ENCODE results near the gene UFD1. TPM values are rescaled to one million over a fixed set of nuclear protein-coding genes. Genes with fewer than 3 reads are reported as not detected.

The UFD1 gene
- total RNA-seq, 4 donors from 2014 or later = 4.9 to 57.2 (median 36.8) TPM

DNA sequence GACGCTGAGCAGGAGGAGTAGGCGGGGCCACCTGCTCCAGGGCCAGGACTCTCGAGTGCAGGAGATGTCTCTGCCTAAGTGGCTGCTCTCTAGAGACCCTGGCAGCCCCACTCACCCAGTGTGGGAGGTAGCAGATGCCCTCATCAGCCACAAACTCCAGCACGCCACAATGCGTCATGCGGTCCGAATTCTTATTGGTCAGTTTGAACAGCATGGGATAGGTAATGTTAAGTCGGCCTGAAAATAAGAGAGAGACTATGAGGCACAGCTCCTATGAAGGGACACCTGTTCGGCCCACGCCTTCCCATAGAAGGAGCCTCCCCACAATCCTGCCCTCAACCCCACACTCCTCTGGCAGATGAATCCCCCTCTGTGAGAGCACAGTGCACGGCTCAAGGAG lies 7.4 kb downstream of the UFD1 start:
- no peak overlapping the region for H3K4me3 ChIP-seq
- peaks cover 0 to 46% (median 21%) of the 10 kb centered on the region in 4 donors for H3K36me3 ChIP-seq
- WGBS, 2 donors (ENCODE audit: low coverage in 1 of 2) = 93% methylated on average over 11 of the region's 11 CpGs; no CpG with 5 or more reads in 1 of the 2 donors
- in situ Hi-C loops (cut with MboI; ENCODE audit: low pct_ligation_motif_present in 1 of 4, low pct_unique_long_range_greater_than_20kb in 1 of 4, low sequenced_read_pairs in 3 of 4) = no loop called here
- TF ChIP-seq POLR2AphosphoS5 (IDR thresholded peaks at IDR 0.05) (no peak), POLR2A (IDR thresholded peaks at IDR 0.05) (no peak), EP300 (IDR thresholded peaks at IDR 0.05; ENCODE audit: low read depth) (no peak)
- TF ChIP-seq, protein P1, sequence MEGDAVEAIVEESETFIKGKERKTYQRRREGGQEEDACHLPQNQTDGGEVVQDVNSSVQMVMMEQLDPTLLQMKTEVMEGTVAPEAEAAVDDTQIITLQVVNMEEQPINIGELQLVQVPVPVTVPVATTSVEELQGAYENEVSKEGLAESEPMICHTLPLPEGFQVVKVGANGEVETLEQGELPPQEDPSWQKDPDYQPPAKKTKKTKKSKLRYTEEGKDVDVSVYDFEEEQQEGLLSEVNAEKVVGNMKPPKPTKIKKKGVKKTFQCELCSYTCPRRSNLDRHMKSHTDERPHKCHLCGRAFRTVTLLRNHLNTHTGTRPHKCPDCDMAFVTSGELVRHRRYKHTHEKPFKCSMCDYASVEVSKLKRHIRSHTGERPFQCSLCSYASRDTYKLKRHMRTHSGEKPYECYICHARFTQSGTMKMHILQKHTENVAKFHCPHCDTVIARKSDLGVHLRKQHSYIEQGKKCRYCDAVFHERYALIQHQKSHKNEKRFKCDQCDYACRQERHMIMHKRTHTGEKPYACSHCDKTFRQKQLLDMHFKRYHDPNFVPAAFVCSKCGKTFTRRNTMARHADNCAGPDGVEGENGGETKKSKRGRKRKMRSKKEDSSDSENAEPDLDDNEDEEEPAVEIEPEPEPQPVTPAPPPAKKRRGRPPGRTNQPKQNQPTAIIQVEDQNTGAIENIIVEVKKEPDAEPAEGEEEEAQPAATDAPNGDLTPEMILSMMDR (IDR thresholded peaks at IDR 0.05) = no peak
- H3K9me3 ChIP-seq = no peaks in the 10 kb centered on the region
- no peak overlapping the region for H3K27ac ChIP-seq
- DNase-seq = no peak
- intact Hi-C loops (cut with DNase I; ENCODE audit: low total_unique reads) = no loop called here
- no peaks in the 10 kb centered on the region for H3K4me1 ChIP-seq
- no peaks in the 10 kb centered on the region for H3K27me3 ChIP-seq

DNA sequence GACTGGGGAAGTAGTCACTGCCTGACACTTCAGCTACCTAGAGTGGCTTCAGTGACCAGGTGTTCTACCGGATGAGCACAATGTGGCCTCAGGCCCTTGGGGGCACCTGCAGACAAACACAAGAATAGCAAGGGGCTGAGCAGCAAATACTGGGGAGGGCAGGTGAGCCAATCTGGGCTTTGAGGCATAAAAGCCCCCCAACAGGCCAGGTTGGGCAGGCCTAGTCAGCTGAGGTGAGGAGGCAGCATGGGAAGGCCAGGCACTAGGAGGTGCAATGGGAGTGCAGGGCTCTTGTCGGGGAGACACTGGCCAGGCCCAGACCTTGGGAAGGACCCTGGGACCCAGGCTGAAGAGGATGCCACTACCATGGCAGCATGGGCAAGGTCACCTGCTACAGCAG lies 9.0 kb downstream of the UFD1 start:
- H3K27ac ChIP-seq = no peak overlapping the region
- H3K4me3 ChIP-seq = no peak overlapping the region
- no peaks in the 10 kb centered on the region for H3K9me3 ChIP-seq
- H3K27me3 ChIP-seq = no peaks in the 10 kb centered on the region
- 79 to 100% methylated on average over 1 to 2 of the region's 2 CpGs for WGBS, 2 donors (ENCODE audit: low coverage in 1 of 2)
- in situ Hi-C loops (cut with MboI; ENCODE audit: low pct_ligation_motif_present in 1 of 4, low pct_unique_long_range_greater_than_20kb in 1 of 4, low sequenced_read_pairs in 3 of 4) = no loop called here
- no peak for DNase-seq
- H3K4me1 ChIP-seq = no peaks in the 10 kb centered on the region
- intact Hi-C loops (cut with DNase I; ENCODE audit: low total_unique reads) = no loop called here
- peaks cover 0 to 61% (median 29%) of the 10 kb centered on the region in 4 donors for H3K36me3 ChIP-seq
- TF ChIP-seq POLR2AphosphoS5 (IDR thresholded peaks at IDR 0.05) = no peak
- no peak for TF ChIP-seq POLR2A (IDR thresholded peaks at IDR 0.05)
- TF ChIP-seq, protein P1 (IDR thresholded peaks at IDR 0.05) = no peak
- TF ChIP-seq EP300 (IDR thresholded peaks at IDR 0.05; ENCODE audit: low read depth) = no peak

DNA sequence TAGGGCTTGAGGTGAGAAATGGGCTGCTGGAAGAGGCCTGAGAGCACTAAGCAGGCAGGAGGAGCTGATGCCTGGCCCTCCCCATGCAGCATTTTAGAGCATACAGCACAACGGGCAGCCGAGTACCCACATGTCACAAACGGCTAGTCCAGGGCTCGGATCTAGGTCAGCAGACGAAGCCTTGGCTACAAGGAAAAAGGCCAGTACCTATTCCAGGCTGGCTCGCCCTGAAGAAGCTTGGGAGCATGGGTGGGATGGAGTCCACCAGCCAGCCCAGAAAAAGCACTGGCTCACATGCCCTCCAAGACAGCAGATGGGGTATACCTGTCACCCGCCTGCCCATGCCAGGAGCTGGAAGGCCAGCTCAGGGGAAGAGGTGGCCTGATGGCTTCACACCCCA lies 9.6 kb downstream of the UFD1 start:
- 94% methylated on average over 7 of the region's 7 CpGs; no CpG with 5 or more reads in 1 of the 2 donors for WGBS, 2 donors (ENCODE audit: low coverage in 1 of 2)
- in situ Hi-C loops (cut with MboI; ENCODE audit: low pct_ligation_motif_present in 1 of 4, low pct_unique_long_range_greater_than_20kb in 1 of 4, low sequenced_read_pairs in 3 of 4) = loop anchor here in 1 of 4 donors (10.0 kb wide), 1 partner anchor 65 kb away; no protein-coding TSS in a partner anchor
- peaks cover 0 to 67% (median 32%) of the 10 kb centered on the region in 4 donors for H3K36me3 ChIP-seq

DNA sequence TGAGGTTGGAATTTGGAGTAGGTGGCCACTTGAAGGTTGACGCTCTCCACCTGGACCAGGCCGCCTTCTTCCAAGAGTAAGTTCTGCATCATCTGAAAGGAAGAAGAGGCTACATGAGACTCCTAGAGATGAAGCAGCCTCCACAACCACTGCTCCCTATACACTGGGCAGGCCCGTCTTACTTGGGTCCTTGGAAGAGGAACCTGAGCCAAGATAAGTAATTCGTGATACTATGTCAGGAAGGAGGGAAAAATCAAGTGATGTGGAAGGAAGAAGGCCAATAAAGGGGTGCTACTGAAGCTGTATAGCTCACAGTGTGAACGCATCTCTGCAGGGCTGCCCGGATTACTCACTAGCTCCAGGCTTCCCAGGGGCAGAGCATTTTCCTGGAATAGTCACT lies 11.1 kb downstream of the UFD1 start:
- in situ Hi-C loops (cut with MboI; ENCODE audit: low pct_ligation_motif_present in 1 of 4, low pct_unique_long_range_greater_than_20kb in 1 of 4, low sequenced_read_pairs in 3 of 4) = loop anchor here in 1 of 4 donors (10.0 kb wide), 1 partner anchor 63 kb away; no protein-coding TSS in a partner anchor
- intact Hi-C loops (cut with DNase I; ENCODE audit: low total_unique reads) = no loop called here
- TF ChIP-seq EP300 (IDR thresholded peaks at IDR 0.05; ENCODE audit: low read depth) = no peak
- no peak for TF ChIP-seq POLR2A (IDR thresholded peaks at IDR 0.05)
- TF ChIP-seq POLR2AphosphoS5 (IDR thresholded peaks at IDR 0.05) = no peak
- TF ChIP-seq, protein P1 (IDR thresholded peaks at IDR 0.05) = no peak
- Histone ChIP-seq H3K36me3 (peaks cover 0 to 77% (median 34%) of the 10 kb centered on the region in 4 donors), H3K27me3 (no peaks in the 10 kb centered on the region), H3K9me3 (no peaks in the 10 kb centered on the region), H3K27ac (no peak overlapping the region), H3K4me1 (no peaks in the 10 kb centered on the region), H3K4me3 (no peak overlapping the region)
- no peak for DNase-seq
- WGBS, 2 donors (ENCODE audit: low coverage in 1 of 2) = 80 to 92% methylated on average over 1 to 6 of the region's 6 CpGs

More for the DNA sequence above, 9.6 kb downstream of the UFD1 start:
- intact Hi-C loops (cut with DNase I; ENCODE audit: low total_unique reads) = no loop called here
- Histone ChIP-seq H3K27me3 (no peaks in the 10 kb centered on the region), H3K4me1 (no peaks in the 10 kb centered on the region), H3K9me3 (no peaks in the 10 kb centered on the region), H3K4me3 (no peak overlapping the region), H3K27ac (no peak overlapping the region)
- no peak for DNase-seq
- TF ChIP-seq POLR2A (IDR thresholded peaks at IDR 0.05) (no peak), EP300 (IDR thresholded peaks at IDR 0.05; ENCODE audit: low read depth) (no peak), POLR2AphosphoS5 (IDR thresholded peaks at IDR 0.05) (no peak)
- TF ChIP-seq, protein P1 (IDR thresholded peaks at IDR 0.05) = no peak
